GM21526 (cell line): ENCODE data around the gene P2RX7.
"Not testable (repeated sequence)": the region's sequence is repeated elsewhere in the genome, so short reads cannot be mapped to it uniquely, and the experiment has no call there.

Source experiments
- ATAC-seq: cut with Tn5 transposase; IDR thresholded peaks from one replicate; pipeline ENCODE4 v1.9.1; 2021; ENCODE audit warnings: moderate library complexity; ENCODE audit not compliant: unreplicated experiment, low FRiP score

Gene P2RX7

GRCh38 chr12:121131941-121132341 is 735 bp upstream of the P2RX7 start:
- no peak for ATAC-seq

- ATAC-seq: no peak
Observed at GRCh38 chr12:121133838-121134237, 1.2 kb downstream of the P2RX7 start.

- no peak for ATAC-seq
Observed at GRCh38 chr12:121135320-121135719, 2.6 kb downstream of the P2RX7 start.

DNA sequence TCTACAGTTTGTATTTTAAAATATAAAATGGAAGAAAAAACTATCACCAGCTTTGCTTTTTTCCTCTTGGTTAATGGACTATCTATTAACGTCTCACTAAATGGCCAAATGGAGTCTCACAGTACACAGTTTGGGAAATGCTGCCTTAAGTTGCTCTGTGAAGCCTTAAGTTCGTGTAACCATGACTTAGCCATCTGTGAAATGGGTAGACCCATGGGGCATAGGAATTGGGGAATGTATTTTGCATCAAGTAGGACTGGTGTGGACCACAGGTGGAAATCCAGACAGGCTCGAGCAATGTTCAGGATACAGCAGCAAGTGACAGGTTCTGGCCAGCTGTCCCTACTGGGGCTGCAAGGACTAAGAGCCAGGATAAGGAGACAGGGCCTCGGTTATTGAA is 4.8 kb downstream of the P2RX7 start:
- no peak for ATAC-seq

GRCh38 chr12:121138284-121138683 is 5.6 kb downstream of the P2RX7 start:
- no peak for ATAC-seq

GRCh38 chr12:121139286-121139685 is 6.6 kb downstream of the P2RX7 start:
- no peak for ATAC-seq

DNA sequence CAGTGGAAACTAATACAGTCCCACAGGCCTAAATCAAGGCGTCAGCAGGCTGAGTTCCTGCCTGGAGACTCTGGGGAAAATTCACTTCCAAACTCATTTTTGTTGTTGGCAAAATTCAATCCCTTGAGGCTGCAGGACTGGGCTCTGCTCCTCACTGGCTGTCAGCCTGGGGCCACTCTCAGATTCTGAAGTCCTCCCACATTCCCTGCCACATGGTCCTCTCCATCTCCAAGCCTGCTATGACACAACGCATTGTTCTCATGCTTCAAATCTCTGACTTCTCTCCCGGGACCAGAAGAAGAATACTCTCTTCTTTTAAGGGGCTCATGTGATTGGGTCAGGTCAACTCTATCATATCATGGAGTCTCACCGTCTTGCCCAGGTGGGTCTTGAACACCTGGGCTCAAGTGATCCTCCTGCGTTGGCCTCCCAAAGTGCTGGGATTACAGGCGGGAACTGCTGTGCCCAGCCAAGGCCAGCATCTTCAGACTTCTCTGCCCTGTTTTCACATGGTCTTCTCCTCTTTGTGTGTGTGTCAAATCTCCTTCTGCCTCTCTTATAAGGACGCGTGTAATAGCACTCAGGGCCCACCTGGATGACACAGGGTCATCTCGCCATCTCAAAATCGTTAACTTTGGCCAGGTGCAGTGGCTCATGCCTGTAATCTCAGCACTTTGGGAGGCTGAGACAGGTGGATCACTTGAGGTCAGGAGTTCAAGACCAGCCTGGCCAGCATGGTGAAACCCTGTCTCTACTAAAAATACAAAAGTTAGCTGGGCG is 9.7 kb downstream of the P2RX7 start:
- ATAC-seq: no peak

DNA sequence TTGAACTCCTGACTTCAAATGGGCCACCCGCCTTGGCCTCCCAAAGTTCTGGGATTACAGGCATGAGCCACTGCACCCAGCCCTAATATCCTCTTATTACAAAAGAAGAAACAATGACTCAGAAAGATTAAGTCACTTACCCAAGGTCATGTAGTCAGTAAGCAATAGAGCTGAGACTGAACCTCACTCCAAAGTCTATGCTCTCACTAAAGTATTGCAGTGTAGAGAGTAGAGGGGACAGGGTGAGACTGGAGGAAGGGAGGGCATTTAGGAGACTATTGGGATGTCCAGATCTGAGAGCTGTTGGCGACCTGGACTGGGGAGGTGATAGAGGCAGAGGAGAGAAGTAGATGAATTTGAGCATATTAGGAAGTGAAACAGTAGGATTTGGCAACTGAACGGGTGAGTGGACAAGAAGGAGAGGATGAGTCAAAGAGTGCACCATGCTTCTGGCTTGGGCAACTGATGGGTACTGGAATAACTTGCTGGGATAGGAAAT is 11.8 kb downstream of the P2RX7 start:
- ATAC-seq: no peak

DNA sequence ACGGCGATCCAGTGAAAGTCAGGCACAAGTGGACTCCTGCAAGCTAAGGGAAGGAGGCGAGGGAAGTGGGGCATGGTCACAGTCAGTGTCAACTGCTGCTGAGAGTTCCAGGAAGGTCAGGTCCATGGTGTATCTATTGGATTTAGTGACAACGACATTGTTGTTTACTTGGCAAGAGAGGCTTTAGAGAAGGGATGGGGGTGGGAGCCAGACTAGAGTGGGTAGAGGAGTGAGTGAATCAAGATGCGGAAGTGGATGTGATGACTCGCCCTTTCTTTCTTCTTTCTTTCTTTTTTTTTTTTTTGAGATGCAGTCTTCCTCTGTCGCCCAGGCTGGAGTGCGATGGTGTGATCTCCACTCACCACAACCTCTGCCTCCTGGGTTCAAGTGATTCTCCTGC is 12.5 kb downstream of the P2RX7 start:
- ATAC-seq: no peak

GRCh38 chr12:121149289-121149688 is 16.6 kb downstream of the P2RX7 start:
- ATAC-seq: not testable (repeated sequence)

DNA sequence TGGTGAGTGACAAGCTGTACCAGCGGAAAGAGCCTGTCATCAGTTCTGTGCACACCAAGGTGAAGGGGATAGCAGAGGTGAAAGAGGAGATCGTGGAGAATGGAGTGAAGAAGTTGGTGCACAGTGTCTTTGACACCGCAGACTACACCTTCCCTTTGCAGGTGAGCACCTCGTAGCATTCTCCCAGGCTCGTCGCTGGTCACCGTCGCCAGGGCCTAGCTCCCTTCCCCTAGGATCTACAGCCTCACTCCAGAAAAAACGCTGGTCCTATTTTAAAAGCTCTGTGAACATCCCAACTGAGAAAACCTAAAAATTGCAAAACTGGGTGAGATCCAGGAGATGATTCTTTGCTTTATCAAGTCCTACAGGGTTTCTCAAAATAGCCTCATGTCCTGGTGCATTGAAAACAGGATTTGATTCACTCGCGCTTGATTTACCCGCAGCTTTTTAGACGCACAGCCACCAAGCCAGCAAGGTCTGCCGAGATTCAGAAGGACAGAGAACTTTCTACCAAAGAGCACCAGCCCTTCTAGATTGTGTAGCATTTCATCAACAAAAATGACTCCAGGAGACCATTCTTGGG is 22.2 kb downstream of the P2RX7 start:
- ATAC-seq: no peak

DNA sequence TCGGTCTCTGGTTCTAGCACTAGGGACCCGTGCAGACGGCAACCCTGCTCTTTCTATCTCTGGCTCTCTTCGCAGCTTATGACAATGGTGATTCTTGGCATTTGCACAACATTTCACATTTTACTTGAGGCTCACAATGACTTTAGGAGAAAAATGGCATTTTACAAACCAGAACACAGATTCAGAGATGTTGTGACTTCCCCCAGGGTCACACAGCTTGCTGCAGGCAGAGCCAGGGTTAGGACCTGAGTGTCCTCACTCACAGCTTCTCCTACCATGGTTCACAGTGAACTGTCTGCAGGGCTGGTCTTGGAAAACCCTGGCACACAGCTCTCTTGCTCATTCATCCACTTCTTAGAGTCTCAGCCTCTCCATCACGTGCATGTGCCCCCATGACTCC is 23.7 kb downstream of the P2RX7 start:
- no peak for ATAC-seq

- no peak for ATAC-seq
Observed at GRCh38 chr12:121158085-121158484, 25.4 kb downstream of the P2RX7 start.

- not testable (repeated sequence) for ATAC-seq
Observed at GRCh38 chr12:121158728-121159351, 26.2 kb downstream of the P2RX7 start.

- ATAC-seq: peak; percentile 46
Observed at GRCh38 chr12:121159467-121160307, 27.0 kb downstream of the P2RX7 start.

- ATAC-seq: no peak
Observed at GRCh38 chr12:121162384-121162783, 29.7 kb downstream of the P2RX7 start.

DNA sequence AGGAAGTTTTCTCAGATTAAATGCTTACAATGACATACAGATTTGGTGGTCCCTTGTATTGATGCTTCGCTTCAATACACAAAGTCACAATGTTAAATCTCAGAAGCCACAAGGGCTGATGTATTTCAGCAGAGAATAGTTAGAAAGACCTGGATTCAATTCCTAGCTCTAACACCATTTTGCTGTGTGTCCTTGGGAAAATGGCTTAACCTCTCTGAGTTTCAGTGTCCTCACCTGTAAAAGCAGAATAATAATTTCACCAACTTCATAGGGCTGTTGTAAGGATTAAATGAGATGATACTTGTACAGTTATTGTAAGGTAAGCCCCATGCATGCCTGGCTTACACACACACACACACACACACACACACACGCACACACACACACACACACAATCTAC is 30.3 kb downstream of the P2RX7 start:
- no peak for ATAC-seq

GRCh38 chr12:121164839-121165238 is 32.2 kb downstream of the P2RX7 start:
- ATAC-seq: not testable (repeated sequence)

DNA sequence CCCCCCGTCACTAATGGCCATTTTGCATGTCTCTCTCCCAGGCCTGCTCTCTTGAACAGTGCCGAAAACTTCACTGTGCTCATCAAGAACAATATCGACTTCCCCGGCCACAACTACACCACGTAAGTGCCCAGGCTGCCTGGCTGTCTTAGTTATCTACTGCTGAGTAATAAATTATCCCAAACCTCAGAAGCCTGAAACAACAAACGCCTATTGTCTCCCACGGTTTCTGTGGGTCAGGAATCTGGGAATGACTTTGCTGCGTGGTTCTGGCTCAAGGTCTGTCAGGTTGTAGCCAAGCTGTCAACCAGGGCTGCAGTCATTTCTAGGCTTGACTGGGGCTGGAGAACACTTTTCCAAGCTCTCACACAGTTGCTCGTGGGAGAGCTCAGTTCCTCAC is 32.6 kb downstream of the P2RX7 start:
- ATAC-seq: no peak

GRCh38 chr12:121166356-121166755 is 33.7 kb downstream of the P2RX7 start:
- no peak for ATAC-seq
